ENCODE results near the gene FCHO1.

Gene FCHO1

GRCh38 chr19:17751103-17751911 lies at the start of gene FCHO1:
FCHO1 (plus strand) TSS chr19:17751477; CDS start chr19:17755165, 3,688 bp downstream.
- peak; percentile 83 to 85 for DNase-seq

- peak; percentile 82 for DNase-seq
These were observed 47.3 kb upstream of the FCHO1 start for GRCh38 chr19:17703824-17704463.

- peak in 1 of 2 donors; percentile 21 for DNase-seq
These were observed 44.5 kb upstream of the FCHO1 start for GRCh38 chr19:17706750-17707181.

- no peak for DNase-seq
These were observed 39.4 kb upstream of the FCHO1 start for GRCh38 chr19:17711851-17712250.

- DNase-seq: no peak
These were observed 34.9 kb upstream of the FCHO1 start for GRCh38 chr19:17716309-17716929.

GRCh38 chr19:17718550-17718946 lies 32.7 kb upstream of the FCHO1 start:
- DNase-seq: no peak

GRCh38 chr19:17718947-17719711 lies 32.1 kb upstream of the FCHO1 start, which contains the start of gene MAP1S:
MAP1S (plus strand) TSS chr19:17719480; CDS start chr19:17719503, 23 bp downstream.
- DNase-seq: peak; percentile 75 to 80

GRCh38 chr19:17719730-17720400 lies 31.4 kb upstream of the FCHO1 start:
- DNase-seq: peak; percentile 46 to 50

GRCh38 chr19:17720440-17720839 lies 30.8 kb upstream of the FCHO1 start:
- peak in 1 of 2 donors; percentile 18 for DNase-seq

- DNase-seq: no peak
These were observed 30.1 kb upstream of the FCHO1 start for GRCh38 chr19:17721111-17721628.

GRCh38 chr19:17721821-17722220 lies 29.5 kb upstream of the FCHO1 start:
- peak in 1 of 2 donors; percentile 29 for DNase-seq

GRCh38 chr19:17722655-17723240 lies 28.5 kb upstream of the FCHO1 start:
- no peak for DNase-seq

- no peak for DNase-seq
These were observed 26.6 kb upstream of the FCHO1 start for GRCh38 chr19:17724655-17725054.

- DNase-seq: no peak
These were observed 25.7 kb upstream of the FCHO1 start for GRCh38 chr19:17725422-17726078.

GRCh38 chr19:17726136-17726741 lies 25.0 kb upstream of the FCHO1 start:
- DNase-seq: no peak

- no peak for DNase-seq
These were observed 24.1 kb upstream of the FCHO1 start for GRCh38 chr19:17726964-17727773.

GRCh38 chr19:17727843-17728242 lies 23.4 kb upstream of the FCHO1 start:
- no peak for DNase-seq

- no peak for DNase-seq
These were observed 18.1 kb upstream of the FCHO1 start for GRCh38 chr19:17733127-17733526.

GRCh38 chr19:17734146-17734545 lies 17.1 kb upstream of the FCHO1 start:
- DNase-seq: no peak

GRCh38 chr19:17735410-17735809 lies 15.9 kb upstream of the FCHO1 start:
- DNase-seq: no peak

All from stimulated activated CD4-positive, alpha-beta T cell treated with anti-CD3 and anti-CD28 coated beads, Interleukin-2, amount 100 ng/mL, for 24 hours (primary cell).